Neutrophil (primary cell): ENCODE data around the gene RALY.

Experiments
- H3K27ac ChIP-seq: fragments of 200-600 bp; sonication (generic); 2 replicates; pipeline ENCODE4 v1.5.1; 2016; ENCODE audit warnings: mild to moderate bottlenecking, moderate library complexity
- H3K27me3 ChIP-seq: fragments of 200-600 bp; sonication (generic); 2 replicates; pipeline ENCODE4 v1.6.0; 2016; ENCODE audit warnings: mild to moderate bottlenecking
- H3K36me3 ChIP-seq: fragments of 200-600 bp; sonication (generic); 2 replicates; pipeline ENCODE4 v1.5.1; 2017
- H3K4me1 ChIP-seq, 2 experiments: fragments of 200-600 bp in 1 of 2; sonication (generic) in 1 of 2; 1 replicate in 1 of 2; 2 replicates in 1 of 2; pipeline versions ENCODE4 v1.5.1 to v1.6.1; 2013 to 2016; ENCODE audit warnings: low read depth in 1 of 2, low read length in 1 of 2, mild to moderate bottlenecking in 1 of 2, moderate library complexity in 1 of 2; ENCODE audit not compliant: control insufficient read depth in 1 of 2, insufficient read depth in 1 of 2
- H3K4me3 ChIP-seq, 2 experiments: fragments of 200-600 bp in 1 of 2; sonication (generic) in 1 of 2; 1 replicate in 1 of 2; 2 replicates in 1 of 2; pipeline ENCODE4 v1.5.1; 2013 to 2016; ENCODE audit warnings: low read depth in 1 of 2, low read length in 1 of 2, mild to moderate bottlenecking in 1 of 2, moderate library complexity in 1 of 2
- H3K9me3 ChIP-seq: fragments of 200-600 bp; sonication (generic); 2 replicates; pipeline ENCODE4 v1.5.1; 2016
- CTCF ChIP-seq: fragments of 200-600 bp; sonication (generic); IDR thresholded peaks from 2 replicates; pipeline ENCODE4 v1.5.1; 2016; ENCODE audit warnings: antibody characterized with exemption

RALY gene

GRCh38 chr20:33993576-33994221, at the start of gene RALY:
Gene RALY (plus strand): TSS chr20:33993911. CDS start chr20:34072075, 78,164 bp downstream.
- peaks cover 55 to 56% of the 10 kb centered on the region in 2 experiments for H3K4me1 ChIP-seq
- peak within 1 kb of the TSS; percentile 82 to 94 for H3K4me3 ChIP-seq
- H3K27ac ChIP-seq = peak within 1 kb of the TSS; percentile 99
- no peaks in the 10 kb centered on the region for H3K36me3 ChIP-seq
- H3K9me3 ChIP-seq = no peaks in the 10 kb centered on the region
- no peaks in the 10 kb centered on the region for H3K27me3 ChIP-seq
- no peak for TF ChIP-seq CTCF

GRCh38 chr20:33944914-33945313, 48.8 kb upstream of the RALY start:
- no peaks in the 10 kb centered on the region for H3K4me1 ChIP-seq

GRCh38 chr20:33945391-33946081, 48.2 kb upstream of the RALY start:
- no peak overlapping the region for H3K4me3 ChIP-seq
- H3K9me3 ChIP-seq = peaks cover 16% of the 10 kb centered on the region
- TF ChIP-seq CTCF = no peak
- H3K27me3 ChIP-seq = no peaks in the 10 kb centered on the region
- H3K4me1 ChIP-seq = no peaks in the 10 kb centered on the region
- H3K27ac ChIP-seq = no peak overlapping the region
- no peaks in the 10 kb centered on the region for H3K36me3 ChIP-seq

More at GRCh38 chr20:33944914-33945313, 48.8 kb upstream of the RALY start:
- Histone ChIP-seq H3K4me3 (no peak overlapping the region), H3K27me3 (no peaks in the 10 kb centered on the region), H3K27ac (no peak overlapping the region), H3K36me3 (no peaks in the 10 kb centered on the region), H3K9me3 (peaks cover 16% of the 10 kb centered on the region)
- no peak for TF ChIP-seq CTCF

DNA sequence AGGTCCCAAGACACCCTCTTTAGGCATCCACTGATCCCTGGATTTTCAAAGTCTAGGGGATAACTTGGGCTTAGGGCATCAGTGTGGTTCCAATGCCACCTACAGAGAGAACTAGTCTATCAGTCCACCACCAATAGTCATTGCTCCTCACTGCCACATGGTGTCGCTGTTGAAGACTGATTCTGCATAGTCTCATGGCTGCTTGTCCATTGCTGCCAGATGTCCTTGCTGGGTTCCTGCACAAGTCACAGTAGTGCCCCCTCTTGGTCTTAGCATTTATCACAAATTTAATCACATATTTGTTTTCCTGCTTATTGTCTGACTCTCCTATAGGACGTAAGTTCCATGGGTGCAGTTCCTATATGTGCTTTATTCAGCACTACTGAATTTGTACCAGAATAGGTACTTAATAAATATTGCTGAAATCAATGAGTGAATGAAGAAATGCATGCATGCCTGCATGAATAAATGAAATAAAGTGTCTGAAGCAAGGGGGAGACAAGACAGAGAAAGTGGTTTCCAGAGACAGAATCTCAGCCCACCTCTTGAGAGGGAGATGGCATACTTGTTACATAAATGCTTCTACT, 45.9 kb upstream of the RALY start:
- Histone ChIP-seq H3K4me1 (no peaks in the 10 kb centered on the region), H3K4me3 (no peak overlapping the region), H3K36me3 (no peaks in the 10 kb centered on the region), H3K27ac (no peak overlapping the region), H3K27me3 (no peaks in the 10 kb centered on the region), H3K9me3 (peaks cover 16% of the 10 kb centered on the region)
- peak; percentile 60 for TF ChIP-seq CTCF

- Histone ChIP-seq H3K4me1 (no peaks in the 10 kb centered on the region), H3K27me3 (no peaks in the 10 kb centered on the region), H3K27ac (no peak overlapping the region), H3K9me3 (peaks cover 16% of the 10 kb centered on the region), H3K4me3 (no peak overlapping the region), H3K36me3 (no peaks in the 10 kb centered on the region)
- TF ChIP-seq CTCF = no peak
Measured at GRCh38 chr20:33948480-33948879, 45.2 kb upstream of the RALY start.
